H1 (cell line): ENCODE results near the gene CTNNA3. TPM values are rescaled to one million over a fixed set of nuclear protein-coding genes. Genes with fewer than 3 reads are reported as not detected.

Experiments
- CTCF ChIA-PET: fragments of 300-600 bp; sonication (Branson Sonifier 250); formaldehyde crosslinking; loops from one replicate; lab custom pipeline; 2021; ENCODE audit not compliant: partially characterized antibody; lab: Charles Lee
- POLR2A ChIA-PET: fragments of 300-600 bp; sonication (Branson Sonifier 250); formaldehyde crosslinking; loops from one replicate; lab custom pipeline; 2021; ENCODE audit warnings: inconsistent platforms; ENCODE audit not compliant: partially characterized antibody; lab: Charles Lee
- DNase-seq, 2 experiments: peaks; one replicate each; pipeline versions ENCODE4 v3.0.0 to v3.0.0-alpha.2; 2010 to 2022; ENCODE audit warnings: low spot score in 2 of 2, low read depth in 1 of 2, mixed read lengths in 1 of 2
- FAIRE-seq: peaks from 2 replicates; lab custom pipeline; 2011; peaks lifted over from hg19 to GRCh38; lab: Jason Lieb, UNC
- H2AFZ ChIP-seq: 2 replicates; pipeline ENCODE4 v1.8.1; 2012; ENCODE audit warnings: low read length, inconsistent platforms
- H2AK5ac ChIP-seq: 2 replicates; pipeline ENCODE4 v1.6.1; 2013; ENCODE audit warnings: low read depth, low read length
- H2BK120ac ChIP-seq: replicated peaks from 2 replicates; pipeline ENCODE3; 2013; ENCODE audit warnings: low read depth, low read length, inconsistent platforms
- H2BK12ac ChIP-seq: 2 replicates; pipeline ENCODE4 v1.6.1; 2013; ENCODE audit warnings: low read depth, low read length
- H2BK15ac ChIP-seq: 2 replicates; pipeline ENCODE4 v1.6.1; 2013; ENCODE audit warnings: low read length
- H2BK20ac ChIP-seq: 2 replicates; pipeline ENCODE4 v1.6.1; 2013; ENCODE audit warnings: low read length
- H2BK5ac ChIP-seq: 2 replicates; pipeline ENCODE4 v1.6.1; 2013; ENCODE audit warnings: low read depth, low read length
- H3K14ac ChIP-seq: 2 replicates; pipeline ENCODE4 v1.6.1; 2013; ENCODE audit warnings: inconsistent platforms; ENCODE audit not compliant: insufficient read length
- H3K18ac ChIP-seq: 2 replicates; pipeline ENCODE4 v1.6.1; 2013; ENCODE audit warnings: low read length; ENCODE audit errors: extremely low read depth
- H3K23ac ChIP-seq: 2 replicates; pipeline ENCODE4 v1.6.1; 2013; ENCODE audit warnings: inconsistent platforms; ENCODE audit not compliant: insufficient read length
- H3K23me2 ChIP-seq: 2 replicates; pipeline ENCODE4 v1.6.1; 2013; ENCODE audit warnings: low read depth, low read length
- H3K27ac ChIP-seq: 2 replicates; pipeline ENCODE4 v1.6.1; 2011; ENCODE audit warnings: low read depth, low read length, inconsistent platforms
- H3K27me3 ChIP-seq, 4 experiments: replicated peaks in 1 of 4; 1 replicate in 1 of 4; 2 replicates in 3 of 4; pipeline versions ENCODE4 v1.6.1 to v1.8.1; 2011 to 2013; ENCODE audit warnings: low read length in 3 of 4, mild to moderate bottlenecking in 3 of 4, inconsistent platforms in 2 of 4, mixed read lengths in 2 of 4, moderate library complexity in 1 of 4; ENCODE audit not compliant: control insufficient read depth in 3 of 4, insufficient read depth in 3 of 4; ENCODE audit errors: extremely low read depth in 1 of 4
- H3K36me3 ChIP-seq, 4 experiments: 2 replicates each; pipeline versions ENCODE4 v1.6.1 to v1.8.1; 2011 to 2013; ENCODE audit warnings: mild to moderate bottlenecking in 4 of 4, low read length in 3 of 4, moderate library complexity in 2 of 4, control low read depth in 1 of 4, inconsistent platforms in 1 of 4; ENCODE audit not compliant: insufficient read depth in 4 of 4, control insufficient read depth in 2 of 4
- H3K4ac ChIP-seq: replicated peaks from 2 replicates; pipeline ENCODE3; 2013; ENCODE audit warnings: low read length, low read depth, mixed read lengths, inconsistent platforms; ENCODE audit not compliant: insufficient read length
- H3K4me1 ChIP-seq, 4 experiments: replicated peaks in 1 of 4; 1 replicate in 1 of 4; 2 replicates in 3 of 4; pipeline versions ENCODE4 v1.6.1 to v1.8.1; 2011 to 2013; ENCODE audit warnings: low read length in 3 of 4, inconsistent platforms in 2 of 4, mixed read lengths in 1 of 4; ENCODE audit not compliant: insufficient read depth in 4 of 4, control insufficient read depth in 3 of 4
- H3K4me2 ChIP-seq, 2 experiments: 2 replicates each; pipeline versions ENCODE4 v1.6.1 to v1.8.1; 2011 to 2013; ENCODE audit warnings: low read depth in 2 of 2, low read length in 2 of 2, control low read depth in 1 of 2, inconsistent platforms in 1 of 2, mild to moderate bottlenecking in 1 of 2; ENCODE audit not compliant: insufficient read depth in 1 of 2
- H3K4me3 ChIP-seq, 4 experiments: fragments of 200-600, 300-600 bp in 1 of 4; sonication (generic), shearing (Covaris generic), sonication (Bioruptor Twin) in 1 of 4; 2 replicates each; pipeline versions ENCODE4 v1.5.1 to v1.8.1; 2011 to 2016; ENCODE audit warnings: low read length in 4 of 4, low read depth in 3 of 4, control low read depth in 2 of 4, inconsistent platforms in 2 of 4, mild to moderate bottlenecking in 2 of 4, mixed read lengths in 1 of 4, moderate library complexity in 1 of 4; ENCODE audit not compliant: insufficient read depth in 2 of 4; ENCODE audit errors: extremely low read depth in 1 of 4
- H3K56ac ChIP-seq: replicated peaks from 2 replicates; pipeline ENCODE3; 2013; ENCODE audit warnings: low read depth, mild to moderate bottlenecking, mixed read lengths, low read length, inconsistent platforms; ENCODE audit not compliant: insufficient read length
- H3K79me1 ChIP-seq: 2 replicates; pipeline ENCODE4 v1.6.1; 2013; ENCODE audit warnings: low read depth, low read length, control low read depth
- H3K79me2 ChIP-seq, 2 experiments: 2 replicates each; pipeline versions ENCODE4 v1.6.1 to v1.8.1; 2012 to 2013; ENCODE audit warnings: low read length in 2 of 2, mild to moderate bottlenecking in 2 of 2, inconsistent platforms in 1 of 2; ENCODE audit not compliant: insufficient read depth in 2 of 2, control insufficient read depth in 1 of 2
- H3K9ac ChIP-seq, 4 experiments: replicated peaks in 1 of 4; 1 replicate in 1 of 4; 2 replicates in 3 of 4; pipeline versions ENCODE4 v1.6.1 to v1.8.1; 2011 to 2013; ENCODE audit warnings: low read depth in 3 of 4, low read length in 3 of 4, control low read depth in 2 of 4, mild to moderate bottlenecking in 2 of 4, moderate library complexity in 2 of 4, inconsistent platforms in 1 of 4; ENCODE audit errors: extremely low read depth in 1 of 4
- H3K9me3 ChIP-seq, 2 experiments: 2 replicates each; pipeline versions ENCODE4 v1.6.1 to v1.8.1; 2012 to 2013; ENCODE audit warnings: mild to moderate bottlenecking in 2 of 2, moderate library complexity in 2 of 2, control low read depth in 1 of 2, inconsistent platforms in 1 of 2, low read depth in 1 of 2, low read length in 1 of 2, mixed read lengths in 1 of 2; ENCODE audit not compliant: insufficient read depth in 2 of 2
- H4K20me1 ChIP-seq, 2 experiments: replicated peaks in 1 of 2; 2 replicates each; pipeline versions ENCODE3 to v1.8.1; 2011 to 2013; ENCODE audit warnings: inconsistent platforms in 2 of 2, low read length in 2 of 2, mild to moderate bottlenecking in 1 of 2; ENCODE audit not compliant: insufficient read depth in 2 of 2, control insufficient read depth in 1 of 2
- H4K5ac ChIP-seq: 2 replicates; pipeline ENCODE4 v1.6.1; 2013; ENCODE audit warnings: low read length, low read depth, mixed read lengths, inconsistent platforms; ENCODE audit not compliant: insufficient read length
- H4K8ac ChIP-seq: 2 replicates; pipeline ENCODE4 v1.8.0; 2013; ENCODE audit warnings: mild to moderate bottlenecking, moderate library complexity, low read length, inconsistent platforms; ENCODE audit not compliant: insufficient read depth; ENCODE audit errors: extremely low read depth
- H4K91ac ChIP-seq: replicated peaks from 2 replicates; pipeline ENCODE3; 2013; ENCODE audit warnings: low read length, mixed read lengths, inconsistent platforms; ENCODE audit not compliant: insufficient read length
- ASH2L ChIP-seq: fragments of 200-600, 300-600 bp; sonication (generic); IDR thresholded peaks from one replicate; pipeline ENCODE4 v1.7.1; 2017; ENCODE audit warnings: low read length
- CEBPB ChIP-seq: IDR thresholded peaks from 2 replicates; pipeline ENCODE4 v1.6.1; 2012; ENCODE audit warnings: low read depth, low read length
- CTCF ChIP-seq, 3 experiments: IDR thresholded peaks; 1 replicate in 2 of 3; 2 replicates in 1 of 3; pipeline versions ENCODE4 v1.5.1 to v1.6.1; 2011; ENCODE audit warnings: low read length in 3 of 3, mild to moderate bottlenecking in 3 of 3, inconsistent platforms in 2 of 3, low read depth in 1 of 3, moderate library complexity in 1 of 3; ENCODE audit not compliant: insufficient read depth in 1 of 3; ENCODE audit errors: control extremely low read depth in 1 of 3
- EP300 ChIP-seq, 2 experiments: IDR thresholded peaks; 1 replicate in 1 of 2; 2 replicates in 1 of 2; pipeline ENCODE4 v1.6.1; 2011 to 2012; ENCODE audit warnings: low read depth in 2 of 2, low read length in 2 of 2, mild to moderate bottlenecking in 2 of 2, borderline replicate concordance in 1 of 2, inconsistent platforms in 1 of 2, moderate library complexity in 1 of 2
- FOSL1 ChIP-seq: IDR thresholded peaks from 2 replicates; pipeline ENCODE4 v1.6.1; 2011; ENCODE audit warnings: mild to moderate bottlenecking, low read depth, low read length, moderate library complexity; ENCODE audit not compliant: insufficient read depth
- HDAC6 ChIP-seq: IDR thresholded peaks from one replicate; pipeline ENCODE4 v1.7.1; 2012; ENCODE audit warnings: low read depth, mild to moderate bottlenecking, inconsistent platforms, low read length, moderate library complexity
- JUN ChIP-seq: IDR thresholded peaks from 2 replicates; pipeline ENCODE4 v1.6.1; 2011; ENCODE audit warnings: low read depth, mild to moderate bottlenecking, improper control_type of control experiment, low read length
- KDM5A ChIP-seq: fragments of 200-600 bp; IDR thresholded peaks from 2 replicates; pipeline ENCODE4 v1.7.1; 2012; ENCODE audit warnings: mild to moderate bottlenecking, low read length, inconsistent platforms, mixed read lengths
- PHF8 ChIP-seq: fragments of 200-600 bp; sonication (generic); conservative IDR thresholded peaks from 2 replicates; pipeline ENCODE4 v1.7.1; 2012; ENCODE audit warnings: low read depth, mild to moderate bottlenecking, inconsistent platforms, low read length, moderate library complexity
- POU5F1 ChIP-seq: IDR thresholded peaks from 2 replicates; pipeline ENCODE4 v1.6.1; 2011; ENCODE audit warnings: low read depth, mild to moderate bottlenecking, low read length, moderate library complexity
- RFX5 ChIP-seq: IDR thresholded peaks from 2 replicates; pipeline ENCODE4 v1.6.1; 2011; ENCODE audit warnings: low read depth, low read length, improper control_type of control experiment, borderline replicate concordance
- TAF7 ChIP-seq: optimal IDR thresholded peaks from 2 replicates; pipeline ENCODE3; 2011; ENCODE audit warnings: low read depth, mild to moderate bottlenecking, inconsistent platforms, low read length, moderate library complexity, borderline replicate concordance
- TBP ChIP-seq: IDR thresholded peaks from 2 replicates; pipeline ENCODE4 v1.6.1; 2011; ENCODE audit warnings: low read depth, low read length, improper control_type of control experiment
- WGBS, 2 experiments: shearing (Covaris generic) in 1 of 2; methylation state at CpG; one replicate each; pipeline versions ENCODE4 v1.1.6 to v1.1.7; 2013 to 2015; ENCODE audit warnings: low lambda C conversion rate in 2 of 2, mixed read lengths in 2 of 2, inconsistent platforms in 1 of 2, low coverage in 1 of 2, missing lambda C conversion rate in 1 of 2; ENCODE audit not compliant: insufficient replicate concordance in 2 of 2, insufficient coverage in 1 of 2, insufficient read length in 1 of 2; ENCODE audit errors: extremely low coverage in 1 of 2, missing lambda C conversion rate in 1 of 2; 5-methylcytosine and 5-hydroxymethylcytosine counted together
- polyA plus RNA-seq, 7 experiments: library from polyadenylated mRNA; depleted of rRNA in 3 of 7; stranded (reverse) in 5 of 7; unstranded in 2 of 7; fragments of >200 nt in 5 of 7; fragments of 200-250 nt in 2 of 7; gene quantifications; 1 replicate in 5 of 7; 2 replicates in 1 of 7; 4 replicates in 1 of 7; pipeline versions ENCODE4 v1.2.1 to v1.2.3, GENCODE V29; 2011 to 2013; ENCODE audit warnings: missing spikeins in 2 of 7, mixed read lengths in 2 of 7
- total RNA-seq: library from RNA; stranded (reverse); fragmentation: NEBNext Ultra II Directional; extraction: Animal tissue kit (Norgen Biotek cat#: 25700); gene quantifications from 2 replicates; pipeline ENCODE4 v1.2.1, GENCODE V29; 2021

CTNNA3 gene
- total and polyA plus RNA-seq, 2 of the 8 experiments (the other 6 are each of a cell fraction or from before 2014, with no cell fraction given): 1.3 to 1.5 TPM

GRCh38 chr10:66942407-66942806 lies 753.6 kb downstream of the CTNNA3 start:
- no peak overlapping the region for H3K27ac ChIP-seq
- no peak overlapping the region for H3K4me2 ChIP-seq
- no peak overlapping the region for H2AFZ ChIP-seq
- no peaks in the 10 kb centered on the region for H3K9me3 ChIP-seq
- H3K79me1 ChIP-seq: no peaks in the 10 kb centered on the region
- no peak overlapping the region for H3K4me3 ChIP-seq
- H3K18ac ChIP-seq: no peak overlapping the region
- H3K14ac ChIP-seq: no peak overlapping the region
- H4K91ac ChIP-seq: no peak overlapping the region
- no peak overlapping the region for H3K56ac ChIP-seq
- H3K9ac ChIP-seq: no peak overlapping the region
- no peaks in the 10 kb centered on the region for H3K27me3 ChIP-seq
- no peak overlapping the region for H2BK15ac ChIP-seq
- no peaks in the 10 kb centered on the region for H3K4me1 ChIP-seq
- H4K8ac ChIP-seq: no peak overlapping the region
- no peak overlapping the region for H2AK5ac ChIP-seq
- no CpG with 5 or more reads among the region's 1 CpG for WGBS, 2 experiments
- H2BK5ac ChIP-seq: no peak overlapping the region
- H4K20me1 ChIP-seq: peaks cover 0 to 1% of the 10 kb centered on the region in 2 experiments
- ChIA-PET POLR2A (no interaction called here), CTCF (no interaction called here)
- no peak for FAIRE-seq
- no peak overlapping the region for H2BK120ac ChIP-seq
- no peaks in the 10 kb centered on the region for H3K36me3 ChIP-seq
- H2BK20ac ChIP-seq: no peak overlapping the region
- no peak overlapping the region for H2BK12ac ChIP-seq
- no peak overlapping the region for H3K23ac ChIP-seq
- 0 out of 2 replicates have a peak, but pooled peaks cover 2% of the 10 kb centered on the region for H3K23me2 ChIP-seq
- no peak overlapping the region for H4K5ac ChIP-seq
- no peak for DNase-seq
- no peaks in the 10 kb centered on the region for H3K79me2 ChIP-seq
- H3K4ac ChIP-seq: no peak overlapping the region
- TF ChIP-seq CTCF (IDR thresholded peaks at IDR 0.05; ENCODE audit: control extremely low read depth in 1 of 3, insufficient read depth in 1 of 3, low read depth in 1 of 3, low read length in 3 of 3) (no peak), PHF8 (no peak), RFX5 (no peak), CEBPB (no peak), HDAC6 (no peak), POU5F1 (no peak), KDM5A (no peak), JUN (no peak), EP300 (IDR thresholded peaks at IDR 0.05; ENCODE audit: borderline replicate concordance in 1 of 2, low read depth in 2 of 2, low read length in 2 of 2) (no peak), TAF7 (no peak), ASH2L (no peak), FOSL1 (no peak), TBP (no peak)
